DMS79 treated with DMSO at 0.1 percent for 48 hours (cell line): Measurements from ENCODE around the gene DYNLL1.
"Not testable (repeated sequence)": the region's sequence is repeated elsewhere in the genome, so short reads cannot be mapped to it uniquely, and the experiment has no call there.

Source experiments
- DNase-seq: peaks from one replicate; lab custom pipeline; 2025; lab: John Stamatoyannopoulos, UW

Gene DYNLL1

DNA sequence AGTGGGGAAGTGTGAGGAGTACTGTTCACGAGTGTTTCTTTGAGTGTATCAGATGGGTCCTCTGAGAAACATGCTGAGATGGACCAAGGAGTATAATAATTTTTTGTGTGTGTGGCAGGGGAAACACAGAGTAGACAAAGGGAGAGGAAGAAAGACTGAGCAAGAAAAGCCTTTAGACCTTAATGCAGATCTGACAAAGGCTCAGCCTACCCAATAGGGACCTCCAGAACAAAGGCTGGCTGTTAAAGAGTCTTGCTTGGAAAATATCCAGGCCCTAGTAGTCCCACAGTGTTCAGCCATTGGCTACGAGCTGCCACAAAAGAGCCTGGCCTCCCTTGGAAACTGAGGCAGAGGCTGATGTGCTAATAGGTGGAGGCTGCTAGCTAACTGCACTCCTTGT is 19.6 kb downstream of the DYNLL1 start:
- no peak for DNase-seq

DNA sequence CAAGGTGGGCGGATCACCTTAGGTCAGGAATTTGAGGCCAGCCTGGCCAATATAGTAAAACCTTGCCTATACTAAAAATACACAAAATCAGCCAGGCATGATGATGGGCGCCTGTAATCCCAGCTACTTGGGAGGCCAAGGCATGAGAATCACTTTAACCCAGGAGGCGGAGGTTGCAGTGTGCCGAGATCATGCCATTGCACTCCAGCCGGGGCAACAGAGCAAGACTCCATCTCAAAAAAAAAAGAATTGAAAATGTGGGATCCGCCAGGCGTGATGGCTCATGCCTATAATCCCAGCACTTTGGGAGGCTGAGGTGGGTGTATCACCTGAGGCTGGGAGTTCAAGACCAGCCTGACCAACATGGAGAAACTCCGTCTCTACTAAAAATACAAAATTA is 23.4 kb downstream of the DYNLL1 start:
- not testable (repeated sequence) for DNase-seq

DNA sequence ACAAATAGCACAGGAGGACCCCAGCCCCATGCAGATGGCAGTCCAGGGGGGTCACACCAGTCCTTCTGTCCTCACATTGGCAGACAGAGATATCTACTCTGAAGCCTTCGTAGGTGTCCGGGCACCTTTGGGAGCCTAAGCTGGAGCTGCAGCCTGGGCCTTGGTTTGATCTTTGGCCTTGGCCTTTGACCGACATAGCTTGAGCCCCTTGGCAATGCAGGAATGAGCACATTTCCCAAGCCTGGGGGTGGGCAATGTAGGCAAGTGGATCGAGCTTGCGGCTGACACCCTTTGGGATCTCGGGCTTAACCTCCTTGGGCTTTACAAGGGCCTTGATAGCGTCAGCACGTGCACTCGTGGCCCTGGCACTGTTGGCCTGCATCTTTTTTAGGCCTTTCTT is 26.7 kb downstream of the DYNLL1 start:
- no peak for DNase-seq

DNA sequence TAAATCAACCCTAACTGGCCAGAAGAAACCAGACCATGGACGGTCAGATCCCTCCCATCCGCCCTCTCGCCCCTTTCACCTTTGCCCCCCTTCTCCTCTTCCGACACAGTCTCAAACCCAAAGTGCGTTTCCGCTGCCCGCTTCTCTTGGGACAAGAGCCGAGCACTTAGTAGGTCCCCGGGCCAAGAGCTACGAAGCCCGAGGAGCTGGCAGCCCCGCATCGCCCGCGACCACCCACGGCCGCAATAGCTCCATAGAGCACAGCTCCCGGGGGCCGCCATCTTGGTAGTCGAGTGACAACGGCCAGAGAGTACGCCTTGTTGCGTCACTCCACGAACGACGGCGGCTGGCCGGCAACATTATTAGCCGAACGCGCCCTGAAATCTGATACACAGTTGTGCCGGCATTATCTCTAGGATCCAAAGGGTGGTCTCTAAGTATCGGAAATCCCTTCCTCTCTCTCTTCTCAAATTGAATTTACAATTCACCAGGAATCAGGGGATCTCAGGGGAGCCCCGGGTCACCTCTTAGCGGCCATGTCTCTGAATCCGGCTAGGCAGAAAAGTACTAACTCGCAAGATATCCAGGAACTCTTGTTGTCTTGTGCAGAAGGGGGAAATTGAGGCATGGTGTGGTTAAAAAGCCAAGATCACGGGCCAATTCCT is 33.1 kb downstream of the DYNLL1 start, which contains the start of gene COQ5:
TSS of gene COQ5 (minus strand) at position 298 of the 665 bp plus-strand sequence. CDS start at position 281, 17 bp downstream.
- peak; percentile 90 for DNase-seq

DNA sequence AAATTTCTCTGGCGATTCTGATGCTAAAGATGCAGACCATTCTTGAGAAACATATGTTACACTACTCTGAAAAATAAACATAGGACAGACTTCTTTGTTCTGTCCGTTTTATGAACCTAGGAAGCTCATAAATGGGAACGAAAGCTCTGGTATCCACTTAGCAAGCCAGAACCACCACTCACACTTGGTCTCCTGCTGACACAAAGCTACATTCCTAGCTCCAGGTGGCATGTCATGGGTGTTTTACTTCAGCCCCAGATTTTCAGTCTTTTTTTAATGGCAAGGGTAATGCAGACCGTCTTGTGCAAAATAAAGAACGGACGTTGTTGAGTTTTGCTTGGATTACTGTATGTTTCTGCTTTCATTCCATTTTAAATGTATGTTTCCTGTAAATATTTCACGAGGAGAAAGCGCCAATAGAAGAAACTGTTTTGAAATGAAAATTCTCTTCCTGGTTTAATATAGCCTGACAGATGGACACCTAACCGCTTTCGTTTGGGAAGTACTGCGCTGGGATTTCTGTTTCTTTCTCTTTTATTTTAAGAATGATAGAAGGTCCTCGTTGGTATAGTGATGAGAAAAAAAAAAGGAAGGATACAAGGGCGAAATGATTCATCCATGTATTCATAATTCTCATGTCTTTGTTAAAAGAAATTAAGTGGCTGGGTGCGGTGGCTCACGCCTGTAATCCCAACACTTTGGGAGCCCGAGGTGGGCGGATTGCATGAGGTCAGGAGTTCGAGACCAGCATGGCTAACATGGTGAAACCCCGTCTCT is 33.9 kb downstream of the DYNLL1 start:
- peak; percentile 74 for DNase-seq

DNA sequence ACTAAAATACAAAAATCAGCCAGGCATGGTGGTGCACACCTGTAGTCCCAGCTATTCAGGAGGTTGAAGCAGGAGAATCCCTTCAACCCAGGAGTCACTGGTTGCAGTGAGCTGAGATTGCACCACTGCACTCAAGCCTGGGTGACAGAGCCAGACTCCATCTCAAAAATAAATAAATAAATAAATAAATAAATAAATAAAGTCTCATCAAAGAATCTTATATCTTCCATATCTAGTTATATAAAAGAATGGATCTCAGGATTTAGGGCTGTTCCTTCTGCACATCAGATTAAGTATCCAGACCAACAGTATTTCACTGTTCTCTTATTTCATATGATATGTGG is 34.5 kb downstream of the DYNLL1 start:
- DNase-seq = not testable (repeated sequence)

DNA sequence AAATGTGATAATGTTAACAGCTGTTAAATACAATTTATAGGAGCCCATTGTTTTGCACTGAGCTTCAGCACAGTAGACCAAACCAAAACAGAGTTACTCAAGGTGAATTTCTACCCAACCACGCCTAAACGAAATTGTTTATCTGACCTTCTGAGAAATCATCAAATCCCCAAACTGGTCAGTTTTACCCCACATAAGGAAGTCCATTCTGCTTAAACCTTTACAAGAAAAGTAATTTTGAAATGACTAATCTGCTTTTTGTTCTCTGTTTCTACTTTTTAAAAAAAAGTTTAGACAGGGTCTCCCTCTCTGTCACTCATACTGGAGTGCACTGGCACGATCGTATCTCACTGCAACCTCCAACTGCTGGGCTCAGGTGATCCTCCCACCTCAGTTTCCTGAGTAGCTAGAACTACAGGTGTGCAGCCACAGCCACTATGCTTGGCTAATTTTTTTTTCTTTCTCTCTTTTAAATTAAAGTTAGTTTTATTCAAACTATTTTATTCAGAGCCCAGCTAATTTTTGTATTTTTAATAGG is 36.9 kb downstream of the DYNLL1 start:
- no peak for DNase-seq

DNA sequence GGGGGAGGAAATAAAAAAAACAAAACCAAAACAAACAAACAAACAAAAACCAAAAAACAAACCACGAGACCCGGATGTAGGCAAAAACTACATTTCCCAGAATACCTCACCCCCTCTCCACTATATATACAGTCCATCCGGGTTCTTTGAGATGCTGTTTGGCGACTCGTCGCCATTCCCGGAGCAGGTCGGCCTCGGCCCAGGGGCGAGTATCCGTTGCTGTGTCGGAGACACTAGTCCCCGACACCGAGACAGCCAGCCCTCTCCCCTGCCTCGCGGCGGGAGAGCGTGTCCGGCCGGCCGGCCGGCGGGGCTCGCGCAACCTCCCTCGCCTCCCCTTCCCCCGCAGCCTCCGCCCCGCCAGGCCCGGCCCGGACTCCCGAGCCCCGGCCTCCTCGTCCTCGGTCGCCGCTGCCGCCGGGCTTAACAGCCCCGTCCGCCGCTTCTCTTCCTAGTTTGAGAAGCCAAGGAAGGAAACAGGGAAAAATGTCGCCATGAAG is 38.3 kb downstream of the DYNLL1 start, which contains the start of gene RNF10:
TSS of gene RNF10 (plus strand) at position 154 of the 500 bp plus-strand sequence. CDS start 456 bp downstream, outside the sequence.
- peak; percentile 93 for DNase-seq

DNA sequence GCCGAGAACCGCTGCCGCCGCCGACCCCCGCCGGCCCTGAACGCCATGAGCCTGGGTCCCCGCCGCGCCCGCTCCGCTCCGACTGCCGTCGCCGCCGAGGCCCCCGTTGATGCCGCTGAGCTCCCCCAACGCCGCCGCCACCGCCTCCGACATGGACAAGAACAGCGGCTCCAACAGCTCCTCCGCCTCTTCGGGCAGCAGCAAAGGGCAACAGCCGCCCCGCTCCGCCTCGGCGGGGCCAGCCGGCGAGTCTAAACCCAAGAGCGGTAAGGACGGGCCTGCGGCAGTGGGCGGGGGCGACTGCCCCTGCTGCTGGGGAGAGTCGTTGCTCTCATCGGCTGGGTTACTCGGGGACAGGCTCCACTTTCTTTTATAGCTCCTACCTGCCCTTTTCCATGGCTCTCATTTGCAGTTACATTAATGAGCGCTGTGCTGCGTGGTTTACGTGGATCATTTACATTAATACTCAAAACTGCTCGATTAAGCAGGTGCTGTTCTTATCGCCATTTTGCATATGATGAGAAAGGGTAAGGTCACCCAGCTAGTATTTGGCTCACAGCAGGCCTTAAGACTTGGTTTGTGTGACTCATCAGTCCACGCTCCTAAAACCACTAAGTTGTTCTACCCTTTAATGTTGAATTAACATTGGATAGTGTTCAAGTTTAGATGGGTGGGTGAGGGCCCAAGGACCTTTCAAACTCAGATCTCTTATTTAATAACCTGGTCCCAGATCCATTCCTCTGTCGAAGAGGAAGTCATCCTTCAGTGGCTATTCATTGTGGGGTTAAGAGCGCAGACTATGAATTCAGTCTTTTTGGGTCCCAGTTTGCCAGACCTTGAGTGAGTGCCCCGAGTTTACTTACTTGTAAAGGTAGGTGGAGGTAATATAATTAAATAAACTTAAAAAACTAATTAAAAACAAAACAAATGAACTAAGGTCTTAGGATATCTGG is 39.1 kb downstream of the DYNLL1 start:
- DNase-seq = peak; percentile 49

DNA sequence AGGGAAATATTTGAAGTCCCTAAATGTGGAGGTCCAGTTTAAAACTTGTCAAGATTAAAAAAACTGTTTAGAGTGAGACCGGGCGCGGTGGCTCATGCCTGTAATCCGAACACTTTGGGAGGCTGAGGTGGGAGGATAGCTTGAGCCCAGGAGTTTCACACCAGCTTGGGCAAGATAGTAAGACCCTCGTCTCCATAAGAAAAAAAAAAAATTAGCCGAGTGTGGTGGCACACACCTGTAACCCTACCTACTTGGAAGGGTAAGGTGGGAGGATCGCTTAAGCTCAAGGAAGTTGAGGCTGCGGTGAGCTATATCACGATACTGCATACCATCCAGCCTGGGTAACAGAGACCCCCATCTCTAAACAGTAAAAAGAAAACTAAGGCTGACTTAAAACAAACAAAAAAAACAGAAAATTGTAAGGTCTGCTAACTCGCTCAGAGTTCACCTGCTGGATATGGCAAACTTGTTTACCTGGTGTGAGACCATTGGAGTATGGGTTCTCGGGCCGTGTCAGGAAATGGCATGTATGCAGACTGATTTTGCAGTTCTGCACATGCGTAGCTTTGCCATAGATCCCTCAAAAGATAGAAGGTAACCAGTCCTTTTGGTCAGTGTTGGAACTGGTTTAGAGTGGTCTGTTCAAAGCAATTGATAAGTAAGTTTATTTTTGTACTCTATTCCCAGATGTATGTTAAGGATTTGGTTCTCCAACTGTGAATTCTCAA is 40.3 kb downstream of the DYNLL1 start:
- no peak for DNase-seq

DNA sequence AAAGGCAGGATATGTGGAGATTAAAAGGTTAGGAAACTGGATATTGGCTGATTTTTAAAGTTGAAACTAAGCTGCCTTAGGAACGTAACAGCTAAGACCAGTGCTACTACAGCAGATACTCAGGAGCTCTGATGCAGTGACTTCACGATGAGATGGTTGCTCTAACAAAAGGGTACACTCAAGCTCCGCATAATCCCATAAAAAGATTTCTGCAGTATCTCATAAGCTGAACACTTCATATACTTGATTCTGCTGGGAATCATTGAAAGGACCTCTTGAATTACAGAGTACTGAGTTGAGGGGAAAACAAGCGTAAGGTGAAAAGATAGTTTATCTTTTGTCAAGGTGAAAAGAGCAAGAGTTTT is 41.9 kb downstream of the DYNLL1 start:
- DNase-seq = peak; percentile 16

DNA sequence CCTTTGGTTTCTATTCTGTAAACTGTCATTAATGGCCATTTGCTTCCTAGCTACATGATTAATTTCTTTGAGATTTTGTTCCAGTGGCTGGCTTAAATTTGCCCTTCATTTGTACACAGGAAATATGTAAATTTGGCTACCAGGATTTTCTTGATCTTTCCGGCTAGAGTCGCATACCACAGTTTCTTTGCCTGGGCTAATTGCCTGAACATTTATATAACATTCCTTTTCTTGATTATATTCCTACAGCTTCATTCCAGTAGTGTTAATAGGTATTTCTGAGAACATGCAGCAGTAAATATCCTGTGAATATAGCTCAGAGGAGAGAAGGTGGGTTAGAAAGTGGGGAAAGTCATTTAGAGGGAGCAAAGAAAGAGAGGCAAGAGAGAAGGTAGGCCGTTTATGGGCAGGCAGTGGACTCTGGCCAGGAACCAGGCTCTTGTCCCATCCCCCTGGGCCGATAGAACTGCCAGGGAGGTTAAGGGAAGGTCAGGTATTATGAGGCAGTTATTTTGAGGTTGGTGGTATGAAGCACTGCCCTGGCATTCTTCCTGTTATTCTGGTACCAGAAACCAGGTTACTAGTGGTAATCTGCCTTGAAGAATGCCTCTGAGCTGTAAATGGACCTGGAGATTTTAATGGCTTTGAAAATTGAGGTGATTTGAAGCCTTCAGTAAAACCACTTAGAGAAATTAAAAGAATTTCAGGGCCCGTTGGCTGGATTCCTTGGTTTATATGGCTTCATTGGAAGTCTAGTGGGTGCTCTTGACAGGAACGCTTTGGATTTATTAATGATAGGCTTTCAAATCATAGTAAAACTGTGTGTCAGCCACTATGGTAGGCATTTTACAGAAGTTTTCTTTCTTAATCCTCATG is 42.6 kb downstream of the DYNLL1 start:
- DNase-seq = peak; percentile 85

DNA sequence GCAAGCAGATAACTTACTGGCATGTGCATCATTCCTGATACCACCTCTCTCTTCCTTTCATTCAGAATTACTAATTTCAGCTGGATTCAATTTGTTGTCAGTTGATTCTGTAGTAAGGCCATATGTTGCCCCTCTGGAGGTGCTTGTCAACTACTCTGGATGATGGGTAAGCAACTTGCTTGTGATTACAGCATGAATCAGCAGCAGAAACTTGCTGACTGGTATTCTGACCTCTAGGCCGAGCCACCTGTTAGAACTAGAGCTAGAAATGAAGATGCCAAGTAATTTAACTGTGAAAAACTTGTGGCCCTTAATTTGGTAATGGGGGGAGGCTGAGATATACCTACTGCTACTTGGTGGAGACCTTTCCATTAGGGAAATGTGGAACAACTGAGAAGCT is 43.4 kb downstream of the DYNLL1 start:
- DNase-seq = no peak

DNA sequence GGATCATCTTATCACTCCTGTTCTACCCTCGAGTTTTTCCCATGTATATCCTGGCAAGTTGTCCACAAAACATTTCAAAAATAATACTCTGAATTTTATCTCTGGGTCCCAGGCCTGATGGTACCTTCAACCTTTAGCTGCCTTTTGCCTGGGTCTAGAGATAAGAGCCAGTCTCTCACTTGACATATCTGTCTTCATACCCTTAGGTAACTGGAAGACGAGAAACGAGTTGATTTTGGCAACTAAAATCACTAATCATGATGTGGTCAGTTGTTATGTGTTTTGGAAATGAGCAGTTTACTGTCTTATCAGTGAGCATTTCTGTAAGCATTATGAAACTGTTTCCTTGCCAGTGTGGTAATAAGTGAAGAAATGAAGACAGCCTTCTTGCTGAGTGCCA is 44.5 kb downstream of the DYNLL1 start:
- no peak for DNase-seq

DNA sequence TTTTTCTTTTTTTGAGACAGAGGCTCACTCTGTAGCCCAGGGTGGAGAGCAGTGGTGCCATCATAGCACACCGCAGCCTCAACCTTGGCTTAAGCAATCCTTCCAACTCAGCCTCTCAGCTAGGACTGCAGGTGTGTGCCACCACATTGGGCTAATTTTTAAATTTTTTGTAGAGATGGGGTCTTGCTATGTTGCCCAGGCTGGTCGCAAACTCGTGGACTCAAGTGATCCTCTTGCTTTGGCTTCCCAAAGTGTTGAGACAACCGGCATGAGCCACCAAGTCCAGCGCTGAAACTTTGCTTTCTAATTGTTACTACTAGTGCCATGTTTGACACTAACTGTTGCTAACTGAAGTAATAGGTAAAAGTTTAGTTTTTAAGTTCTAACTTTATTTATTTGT is 46.3 kb downstream of the DYNLL1 start:
- DNase-seq = no peak

DNA sequence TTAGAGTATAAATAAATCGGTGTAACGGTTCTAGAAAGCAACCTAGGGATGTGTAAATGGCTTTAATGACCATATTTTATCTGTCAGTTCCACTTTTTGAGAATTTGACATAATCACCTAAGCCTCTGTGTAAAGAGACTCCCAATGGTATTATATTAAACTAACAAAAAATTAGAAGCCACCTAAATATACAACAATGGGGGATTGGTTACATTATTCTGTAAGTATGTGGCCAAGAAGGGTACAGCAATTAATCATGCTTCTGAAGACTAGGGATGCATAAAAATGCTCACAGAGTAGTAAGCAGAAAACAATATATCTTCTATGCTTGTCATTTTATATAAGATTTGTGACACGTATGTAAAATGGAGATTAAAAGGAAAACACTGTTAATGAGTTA is 48.8 kb downstream of the DYNLL1 start:
- no peak for DNase-seq

DNA sequence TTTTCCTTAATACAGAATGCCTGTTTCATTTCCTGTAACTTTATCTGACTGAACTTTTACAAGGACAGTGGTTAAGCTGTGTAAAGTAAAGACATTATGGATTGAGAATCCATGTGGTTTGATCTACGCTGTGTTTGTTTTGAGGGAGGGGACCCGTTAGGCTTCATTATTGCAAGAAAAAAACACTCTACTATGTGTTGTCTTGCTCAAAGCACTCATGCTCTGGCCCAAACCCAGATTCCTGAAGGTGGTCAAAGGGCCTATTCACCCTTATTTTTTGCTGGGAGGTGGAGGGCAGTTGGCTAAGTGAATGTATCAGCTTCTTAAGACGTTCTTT is 50.1 kb downstream of the DYNLL1 start:
- DNase-seq = no peak
